Muscle of back (tissue), 11 donors: ENCODE measurements around the gene FNDC3B. TPM values are rescaled to one million over a fixed set of nuclear protein-coding genes. Genes with fewer than 3 reads are reported as not detected.

Experiments
- DNase-seq, 3 donors: peaks; one replicate each; pipeline versions ENCODE4 v3.0.0 to v3.0.0-alpha.2; 2013
- polyA plus RNA-seq, 10 donors: library from polyadenylated mRNA; unstranded; fragments of 120-200 nt; gene quantifications; one replicate each; pipeline ENCODE4 v1.2.1, GENCODE V29; 2013; ENCODE audit not compliant: insufficient read length in 10 of 10

The FNDC3B gene
- polyA plus RNA-seq, 10 donors = 53.2 to 77.3 (median 67.4) TPM

GRCh38 chr3:172111163-172111562 lies 71.8 kb downstream of the FNDC3B start:
- no peak for DNase-seq

GRCh38 chr3:172112078-172112733 lies 72.8 kb downstream of the FNDC3B start:
- DNase-seq = no peak

GRCh38 chr3:172112734-172113120 lies 73.3 kb downstream of the FNDC3B start:
- DNase-seq = no peak

GRCh38 chr3:172113710-172114109 lies 74.3 kb downstream of the FNDC3B start:
- DNase-seq = no peak

GRCh38 chr3:172115059-172115458 lies 75.7 kb downstream of the FNDC3B start:
- DNase-seq = no peak

- no peak for DNase-seq
Observed at GRCh38 chr3:172115787-172116186, 76.4 kb downstream of the FNDC3B start.

GRCh38 chr3:172118019-172118418 lies 78.6 kb downstream of the FNDC3B start:
- DNase-seq = no peak

GRCh38 chr3:172119266-172119969 lies 80.0 kb downstream of the FNDC3B start:
- no peak for DNase-seq

- DNase-seq = no peak
Observed at GRCh38 chr3:172120912-172121311, 81.5 kb downstream of the FNDC3B start.

- no peak for DNase-seq
Observed at GRCh38 chr3:172121981-172122380, 82.6 kb downstream of the FNDC3B start.

- DNase-seq = no peak
Observed at GRCh38 chr3:172124271-172124670, 84.9 kb downstream of the FNDC3B start.

- no peak for DNase-seq
Observed at GRCh38 chr3:172125053-172125452, 85.7 kb downstream of the FNDC3B start.

- DNase-seq = peak; percentile 91 to 97 (median 92)
Observed at GRCh38 chr3:172125963-172126457, 86.6 kb downstream of the FNDC3B start.

GRCh38 chr3:172126741-172127140 lies 87.4 kb downstream of the FNDC3B start:
- DNase-seq = no peak

- no peak for DNase-seq
Observed at GRCh38 chr3:172127141-172127540, 87.8 kb downstream of the FNDC3B start.

- DNase-seq = no peak
Observed at GRCh38 chr3:172127929-172128580, 88.7 kb downstream of the FNDC3B start.

- DNase-seq = no peak
Observed at GRCh38 chr3:172128858-172129257, 89.5 kb downstream of the FNDC3B start.

- no peak for DNase-seq
Observed at GRCh38 chr3:172129498-172129849, 90.1 kb downstream of the FNDC3B start.

GRCh38 chr3:172129850-172130716 lies 90.7 kb downstream of the FNDC3B start:
- DNase-seq = peak; percentile 80 to 92 (median 86)

GRCh38 chr3:172130717-172131050 lies 91.3 kb downstream of the FNDC3B start:
- no peak for DNase-seq

GRCh38 chr3:172131746-172132145 lies 92.4 kb downstream of the FNDC3B start:
- no peak for DNase-seq

- no peak for DNase-seq
Observed at GRCh38 chr3:172132159-172132586, 92.8 kb downstream of the FNDC3B start.
